HFFc6 (cell line): Measurements from ENCODE around the gene XKR7. TPM values are rescaled to one million over a fixed set of nuclear protein-coding genes. Genes with fewer than 3 reads are reported as not detected.

Source experiments
- DNase-seq: peaks from one replicate; pipeline ENCODE4 v3.0.0-alpha.2; 2018
- H3K27ac Mint-ChIP-seq: 2 replicates; pipeline ENCODE4 v1.8.0; 2020; ENCODE audit warnings: mild to moderate bottlenecking, mixed read lengths
- H3K27me3 Mint-ChIP-seq: 2 replicates; pipeline ENCODE4 v1.8.0; 2021; ENCODE audit warnings: mild to moderate bottlenecking, moderate library complexity, mixed read lengths; ENCODE audit not compliant: insufficient read depth
- H3K36me3 Mint-ChIP-seq: 2 replicates; pipeline ENCODE4 v1.8.0; 2021; ENCODE audit warnings: low read depth, mixed read lengths
- H3K4me1 Mint-ChIP-seq: 2 replicates; pipeline ENCODE4 v1.8.0; 2020; ENCODE audit warnings: low read depth, mixed read lengths
- H3K4me3 Mint-ChIP-seq: 2 replicates; pipeline ENCODE4 v1.8.0; 2020; ENCODE audit warnings: mild to moderate bottlenecking, moderate library complexity, mixed read lengths
- H3K9me3 Mint-ChIP-seq: 2 replicates; pipeline ENCODE4 v1.8.0; 2020; ENCODE audit warnings: mild to moderate bottlenecking, mixed read lengths
- total RNA-seq, 6 experiments: library from RNA; stranded (reverse); fragmentation: NEBNext Ultra II Directional; extraction: Animal tissue kit (Norgen Biotek cat#: 25700); gene quantifications; 2 replicates in 1 of 6; 3 replicates in 5 of 6; pipeline ENCODE4 v1.2.3, GENCODE V29; 2021
- TF ChIP-seq, protein P1 (sequence below): fragments of 200-600 bp; sonication (generic); IDR thresholded peaks from 2 replicates; pipeline ENCODE4 v1.5.0; 2021; ENCODE audit warnings: antibody characterized with exemption, mild to moderate bottlenecking

XKR7 gene
- total RNA-seq, 6 experiments from 2014 or later: not detected

DNA sequence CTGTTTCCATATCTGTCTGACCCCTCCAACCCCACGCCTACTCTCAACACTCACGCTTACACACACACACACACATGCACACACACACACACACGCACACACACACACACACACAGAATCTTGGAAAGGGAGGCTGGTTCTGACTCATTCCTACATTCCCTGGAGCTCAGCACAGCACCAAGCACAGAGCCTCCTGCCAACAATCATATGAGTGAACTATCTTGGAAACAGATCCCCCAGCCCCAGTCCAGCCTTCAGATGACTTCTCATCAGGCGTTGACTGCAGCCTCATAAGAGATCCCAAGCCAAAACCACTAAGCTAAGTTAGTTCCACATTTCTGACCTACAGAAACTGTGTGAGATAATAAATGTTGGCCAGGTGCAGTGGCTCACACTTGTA lies 70.0 kb downstream of the XKR7 start:
- H3K36me3 Mint-ChIP-seq: no peaks in the 10 kb centered on the region
- H3K27ac Mint-ChIP-seq: no peak overlapping the region
- TF ChIP-seq, protein P1, sequence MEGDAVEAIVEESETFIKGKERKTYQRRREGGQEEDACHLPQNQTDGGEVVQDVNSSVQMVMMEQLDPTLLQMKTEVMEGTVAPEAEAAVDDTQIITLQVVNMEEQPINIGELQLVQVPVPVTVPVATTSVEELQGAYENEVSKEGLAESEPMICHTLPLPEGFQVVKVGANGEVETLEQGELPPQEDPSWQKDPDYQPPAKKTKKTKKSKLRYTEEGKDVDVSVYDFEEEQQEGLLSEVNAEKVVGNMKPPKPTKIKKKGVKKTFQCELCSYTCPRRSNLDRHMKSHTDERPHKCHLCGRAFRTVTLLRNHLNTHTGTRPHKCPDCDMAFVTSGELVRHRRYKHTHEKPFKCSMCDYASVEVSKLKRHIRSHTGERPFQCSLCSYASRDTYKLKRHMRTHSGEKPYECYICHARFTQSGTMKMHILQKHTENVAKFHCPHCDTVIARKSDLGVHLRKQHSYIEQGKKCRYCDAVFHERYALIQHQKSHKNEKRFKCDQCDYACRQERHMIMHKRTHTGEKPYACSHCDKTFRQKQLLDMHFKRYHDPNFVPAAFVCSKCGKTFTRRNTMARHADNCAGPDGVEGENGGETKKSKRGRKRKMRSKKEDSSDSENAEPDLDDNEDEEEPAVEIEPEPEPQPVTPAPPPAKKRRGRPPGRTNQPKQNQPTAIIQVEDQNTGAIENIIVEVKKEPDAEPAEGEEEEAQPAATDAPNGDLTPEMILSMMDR: no peak
- peaks cover 54% of the 10 kb centered on the region for H3K27me3 Mint-ChIP-seq
- no peaks in the 10 kb centered on the region for H3K4me1 Mint-ChIP-seq
- no peak overlapping the region for H3K4me3 Mint-ChIP-seq
- peak; percentile 42 for DNase-seq
- no peaks in the 10 kb centered on the region for H3K9me3 Mint-ChIP-seq

DNA sequence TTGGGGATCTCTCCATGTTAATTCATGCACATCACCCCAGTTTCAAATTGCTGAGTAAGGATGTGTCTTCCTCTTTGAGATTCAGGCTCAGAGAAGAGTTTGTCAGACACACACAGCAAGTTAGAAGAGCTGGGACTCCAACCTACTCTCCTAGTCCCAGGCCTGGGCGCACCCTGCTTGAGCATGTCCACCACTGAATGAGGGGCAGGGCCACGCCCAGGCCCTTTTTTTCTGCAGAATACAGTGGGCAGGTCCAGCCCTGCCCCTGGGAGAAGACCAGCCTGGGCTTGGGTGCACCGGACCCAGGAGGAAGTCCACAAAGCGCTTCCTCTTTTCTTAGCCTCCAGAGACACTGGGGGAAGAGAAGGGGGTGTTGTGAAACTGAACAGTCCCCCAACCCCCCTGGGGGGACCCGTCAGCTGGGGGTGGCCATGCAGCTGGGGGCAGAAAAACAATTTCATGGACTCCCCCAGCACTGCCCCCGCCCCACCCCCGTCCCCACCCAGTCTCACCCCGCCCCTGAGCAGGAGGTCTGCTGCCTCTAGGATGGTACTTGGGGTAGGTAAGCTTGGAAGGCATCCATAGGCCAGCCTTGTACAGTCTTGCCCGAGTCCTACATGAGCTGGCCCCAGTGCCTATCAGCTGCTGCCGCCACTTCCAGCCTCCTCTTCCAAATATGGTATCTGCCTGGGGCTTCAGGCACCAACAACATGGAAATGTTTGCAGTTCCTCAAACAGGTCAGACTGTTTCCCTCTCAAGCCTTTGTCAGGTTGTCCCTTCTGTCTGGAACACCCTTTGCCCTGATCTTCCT lies 72.4 kb downstream of the XKR7 start:
- H3K4me1 Mint-ChIP-seq: no peaks in the 10 kb centered on the region
- H3K36me3 Mint-ChIP-seq: no peaks in the 10 kb centered on the region
- peaks cover 37% of the 10 kb centered on the region for H3K27me3 Mint-ChIP-seq
- H3K27ac Mint-ChIP-seq: no peak overlapping the region
- no peak for DNase-seq
- no peak overlapping the region for H3K4me3 Mint-ChIP-seq
- no peaks in the 10 kb centered on the region for H3K9me3 Mint-ChIP-seq
- TF ChIP-seq, protein P1: no peak

DNA sequence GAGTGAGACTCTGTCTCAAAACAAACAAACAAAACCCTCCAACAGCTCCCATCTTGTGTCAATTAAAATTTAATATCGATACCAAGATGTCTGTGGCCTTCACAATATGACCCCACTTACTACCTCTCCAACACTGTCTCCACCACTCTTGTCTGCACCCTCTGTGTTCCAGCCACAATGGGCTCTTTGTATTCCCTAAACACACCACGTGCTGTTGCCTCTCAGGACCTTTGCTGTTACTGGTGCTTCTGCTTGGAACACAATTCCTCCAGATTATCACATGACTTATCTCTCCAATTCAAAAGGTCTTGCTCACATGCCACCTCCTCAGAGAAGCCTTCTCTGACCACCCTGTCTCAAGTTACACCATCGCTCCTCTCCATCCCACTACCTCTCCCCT lies 78.0 kb downstream of the XKR7 start:
- Mint-ChIP-seq H3K27me3 (peaks cover 22% of the 10 kb centered on the region), H3K36me3 (no peaks in the 10 kb centered on the region), H3K4me1 (no peaks in the 10 kb centered on the region), H3K4me3 (no peak overlapping the region), H3K27ac (no peak overlapping the region), H3K9me3 (no peaks in the 10 kb centered on the region)
- no peak for DNase-seq
- TF ChIP-seq, protein P1: no peak

DNA sequence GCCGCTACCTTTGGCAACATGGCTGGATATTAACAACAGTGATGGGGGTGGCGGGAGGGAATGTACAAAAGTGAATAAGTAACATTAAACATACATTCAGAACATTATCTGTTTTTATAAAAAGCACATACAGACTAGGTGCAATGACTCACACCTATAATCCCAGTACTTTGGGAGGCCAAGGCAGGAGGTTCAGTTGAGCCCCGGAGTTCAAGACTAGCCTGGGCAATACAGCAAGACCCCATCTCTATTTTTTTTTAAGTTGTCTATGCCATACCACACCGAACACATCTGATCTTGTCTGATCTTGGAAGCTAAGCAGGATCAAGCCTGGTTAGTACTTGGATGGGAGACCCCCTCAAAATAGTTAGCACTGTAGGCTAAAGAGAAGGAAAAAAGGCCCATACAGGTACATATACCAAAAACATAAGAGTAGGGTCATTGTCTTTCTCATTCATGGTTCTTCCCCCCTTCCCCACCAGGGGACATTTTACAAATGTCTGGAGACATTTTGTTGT lies 82.4 kb downstream of the XKR7 start:
- Mint-ChIP-seq H3K27me3 (peaks cover 40% of the 10 kb centered on the region), H3K4me1 (no peaks in the 10 kb centered on the region), H3K27ac (no peak overlapping the region), H3K36me3 (0 out of 2 replicates have a peak, but pooled peaks cover 6% of the 10 kb centered on the region), H3K9me3 (no peaks in the 10 kb centered on the region), H3K4me3 (no peak overlapping the region)
- TF ChIP-seq, protein P1: no peak
- DNase-seq: no peak

DNA sequence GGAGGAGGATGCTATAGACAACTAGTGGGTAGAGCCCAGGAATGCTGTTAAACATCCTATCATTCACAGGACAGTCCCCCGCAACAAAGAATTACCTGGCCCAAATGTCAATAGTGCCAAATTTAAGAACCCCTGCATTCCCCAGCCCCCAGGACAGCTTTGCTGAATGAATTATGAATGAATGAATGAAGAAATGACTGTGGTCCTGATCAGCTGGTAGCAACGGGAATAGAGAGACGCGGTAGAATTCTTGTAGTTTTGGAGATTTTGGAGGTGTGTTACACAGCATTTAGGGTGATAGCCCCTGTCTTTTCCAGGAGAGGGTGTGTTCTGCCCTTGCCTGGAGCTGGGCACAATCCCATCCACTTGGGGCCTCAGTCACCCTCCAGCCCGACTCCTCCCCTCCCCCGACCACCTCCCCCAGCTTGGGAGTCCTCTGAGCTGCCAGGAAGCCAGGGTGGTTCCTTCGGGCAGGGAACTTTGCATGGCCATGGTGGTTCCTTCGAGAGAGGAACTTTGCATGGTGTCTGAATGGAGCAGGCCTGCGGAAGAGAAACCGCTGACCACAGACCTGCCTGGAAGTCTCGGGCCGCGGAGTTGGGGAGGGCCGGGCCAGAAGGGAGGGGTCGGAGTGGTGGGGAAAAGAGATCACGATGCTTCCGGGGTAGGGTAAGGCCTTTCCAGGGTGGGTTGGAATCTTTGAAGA lies 83.1 kb downstream of the XKR7 start:
- H3K36me3 Mint-ChIP-seq: 0 out of 2 replicates have a peak, but pooled peaks cover 6% of the 10 kb centered on the region
- H3K27ac Mint-ChIP-seq: no peak overlapping the region
- no peaks in the 10 kb centered on the region for H3K9me3 Mint-ChIP-seq
- no peak for DNase-seq
- peaks cover 39% of the 10 kb centered on the region for H3K27me3 Mint-ChIP-seq
- no peaks in the 10 kb centered on the region for H3K4me1 Mint-ChIP-seq
- TF ChIP-seq, protein P1: no peak
- no peak overlapping the region for H3K4me3 Mint-ChIP-seq
